HG03565 (cell line): ENCODE measurements around the gene TAF1L.
A peak's percentile ranks its signal among the peaks of the same experiment; 100 is the strongest.
"Not testable (repeated sequence)": the region's sequence is repeated elsewhere in the genome, so short reads cannot be mapped to it uniquely, and the experiment has no call there.

Source experiments
- ATAC-seq: cut with Tn5 transposase; IDR thresholded peaks from one replicate; pipeline ENCODE4 v1.9.1; 2021; ENCODE audit warnings: mild to moderate bottlenecking, moderate library complexity; ENCODE audit not compliant: unreplicated experiment

TAF1L gene

GRCh38 chr9:32635362-32635761 lies at the start of gene TAF1L:
TSS of gene TAF1L (minus strand) at chr9:32635669. CDS start at chr9:32635579, 90 bp downstream.
- no peak for ATAC-seq

GRCh38 chr9:32681751-32682150 lies 46.3 kb upstream of the TAF1L start:
- no peak for ATAC-seq

GRCh38 chr9:32677931-32678330 lies 42.5 kb upstream of the TAF1L start:
- ATAC-seq = no peak

- no peak for ATAC-seq
Measured at GRCh38 chr9:32672469-32672868, 37.0 kb upstream of the TAF1L start.

GRCh38 chr9:32671333-32671732 lies 35.9 kb upstream of the TAF1L start:
- ATAC-seq = no peak

- no peak for ATAC-seq
Measured at GRCh38 chr9:32665101-32665500, 29.6 kb upstream of the TAF1L start.

GRCh38 chr9:32663741-32664140 lies 28.3 kb upstream of the TAF1L start:
- ATAC-seq = no peak

GRCh38 chr9:32647671-32648070 lies 12.2 kb upstream of the TAF1L start:
- no peak for ATAC-seq

GRCh38 chr9:32644698-32645097 lies 9.2 kb upstream of the TAF1L start:
- no peak for ATAC-seq

GRCh38 chr9:32633151-32633550 lies 2.3 kb downstream of the TAF1L start:
- not testable (repeated sequence) for ATAC-seq

- no peak for ATAC-seq
Measured at GRCh38 chr9:32631991-32632390, 3.5 kb downstream of the TAF1L start.

- ATAC-seq = no peak
Measured at GRCh38 chr9:32627394-32627954, 8.0 kb downstream of the TAF1L start.

GRCh38 chr9:32625320-32625719 lies 10.1 kb downstream of the TAF1L start:
- no peak for ATAC-seq

- no peak for ATAC-seq
Measured at GRCh38 chr9:32622948-32623347, 12.5 kb downstream of the TAF1L start.

- no peak for ATAC-seq
Measured at GRCh38 chr9:32618261-32618660, 17.2 kb downstream of the TAF1L start.

- no peak for ATAC-seq
Measured at GRCh38 chr9:32606811-32607210, 28.7 kb downstream of the TAF1L start.

GRCh38 chr9:32603914-32604852 lies 31.3 kb downstream of the TAF1L start:
- ATAC-seq = peak; percentile 62

- ATAC-seq = not testable (repeated sequence)
Measured at GRCh38 chr9:32599021-32599420, 36.4 kb downstream of the TAF1L start.

GRCh38 chr9:32596936-32597335 lies 38.5 kb downstream of the TAF1L start:
- no peak for ATAC-seq

- ATAC-seq = no peak
Measured at GRCh38 chr9:32596096-32596865, 39.2 kb downstream of the TAF1L start.

GRCh38 chr9:32590898-32591297 lies 44.6 kb downstream of the TAF1L start:
- no peak for ATAC-seq

GRCh38 chr9:32590476-32590875 lies 45.0 kb downstream of the TAF1L start:
- ATAC-seq = no peak
